Sigmoid colon (tissue), 4 donors: Measurements from ENCODE around the gene DNAH11.

Source experiments
- POLR2A ChIP-seq, 2 donors: fragments of 450-650 bp; IDR thresholded peaks; one replicate each; pipeline ENCODE4 v1.6.1; 2016; ENCODE audit warnings: antibody characterized with exemption in 2 of 2, mild to moderate bottlenecking in 2 of 2, moderate library complexity in 2 of 2
- POLR2AphosphoS5 ChIP-seq, 4 donors: sonication (generic); formaldehyde crosslinking; IDR thresholded peaks; one replicate each; pipeline ENCODE4 v1.6.1; 2017; ENCODE audit warnings: antibody characterized with exemption in 4 of 4

DNA sequence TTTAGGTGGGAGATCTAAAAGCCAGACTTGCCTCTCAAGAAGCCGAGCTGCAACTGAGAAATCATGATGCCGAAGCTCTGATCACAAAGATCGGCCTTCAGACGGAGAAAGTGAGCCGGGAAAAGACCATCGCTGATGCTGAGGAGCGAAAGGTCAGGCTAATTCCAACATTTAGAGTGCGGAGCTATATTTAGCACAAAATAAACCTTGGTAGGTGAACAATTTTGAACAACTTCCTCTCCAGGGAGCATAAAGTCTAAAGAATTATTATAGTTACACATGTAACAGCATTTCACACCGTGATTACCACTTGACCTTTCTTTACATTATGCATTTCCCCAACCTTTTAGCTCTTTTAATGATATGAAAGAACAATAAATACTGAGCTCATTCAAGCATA is 236.1 kb downstream of the DNAH11 start:
- TF ChIP-seq POLR2AphosphoS5 (IDR thresholded peaks at IDR 0.05) (no peak), POLR2A (IDR thresholded peaks at IDR 0.05) (no peak)
